K562 (cell line): ENCODE data around the gene TNRC6B.

Experiments
- CREBBP ChIP-seq: IDR thresholded peaks from one replicate; pipeline ENCODE4 v1.6.1; 2012; ENCODE audit warnings: low read depth, mild to moderate bottlenecking, control low read depth, inconsistent platforms, low read length
- CTCF ChIP-seq, 3 experiments: IDR thresholded peaks in 2 of 3; conservative IDR thresholded peaks in 1 of 3; 2 replicates each; pipeline ENCODE4 v1.5.1; 2011 to 2012; ENCODE audit warnings: low read length in 3 of 3, mild to moderate bottlenecking in 3 of 3, control low read depth in 2 of 3, improper control_type of control experiment in 1 of 3, inconsistent platforms in 1 of 3, low read depth in 1 of 3, mixed read lengths in 1 of 3, moderate library complexity in 1 of 3; ENCODE audit not compliant: insufficient read depth in 2 of 3
- EP300 ChIP-seq: IDR thresholded peaks from 2 replicates; pipeline ENCODE4 v1.6.1; 2012; ENCODE audit warnings: low read length, improper control_type of control experiment
- FOXA1 ChIP-seq: fragments of 450-650 bp; IDR thresholded peaks from 2 replicates; pipeline ENCODE4 v1.6.1; 2016; ENCODE audit warnings: mild to moderate bottlenecking, borderline replicate concordance
- FOXK2 ChIP-seq, 2 experiments: fragments of 450-650 bp; IDR thresholded peaks in 1 of 2; conservative IDR thresholded peaks in 1 of 2; 2 replicates each; pipeline ENCODE4 v1.6.1; 2016; ENCODE audit warnings: low read depth in 2 of 2, mild to moderate bottlenecking in 1 of 2
- MEF2D ChIP-seq: conservative IDR thresholded peaks from 2 replicates; pipeline ENCODE4 v1.6.1; 2016; ENCODE audit warnings: low read depth, missing genetic modification characterization, missing compliant biosample characterization
- MTA2 ChIP-seq: fragments of 450-650 bp; IDR thresholded peaks from 2 replicates; pipeline ENCODE4 v1.6.1; 2016; ENCODE audit warnings: low read depth
- PATZ1 ChIP-seq: fragments of 250-450 bp; sonication (Bioruptor Pico); IDR thresholded peaks from 2 replicates; pipeline ENCODE4 v1.5.0; 2020; ENCODE audit warnings: mild to moderate bottlenecking, borderline replicate concordance
- POLR2A ChIP-seq: fragments of 450-650 bp; conservative IDR thresholded peaks from 2 replicates; pipeline ENCODE4 v1.6.1; 2016
- POLR2AphosphoS5 ChIP-seq: IDR thresholded peaks from 2 replicates; pipeline ENCODE4 v1.6.1; 2011; ENCODE audit warnings: mild to moderate bottlenecking, low read depth, low read length, moderate library complexity; ENCODE audit not compliant: control insufficient read depth, insufficient read depth
- RAD21 ChIP-seq, 2 experiments: fragments of 250-450 bp in 1 of 2; fragments of 450-650 bp in 1 of 2; sonication (Bioruptor Pico) in 1 of 2; formaldehyde crosslinking in 1 of 2; IDR thresholded peaks in 1 of 2; conservative IDR thresholded peaks in 1 of 2; 2 replicates each; pipeline versions ENCODE4 v1.4.0 to v1.8.0; 2020 to 2022; ENCODE audit warnings: mild to moderate bottlenecking in 2 of 2, moderate library complexity in 1 of 2
- SRSF3 ChIP-seq: fragments of 200-400 bp; formaldehyde crosslinking; IDR thresholded peaks from 2 replicates; pipeline ENCODE4 v1.6.1; 2016; ENCODE audit warnings: mild to moderate bottlenecking, low read length, moderate library complexity; ENCODE audit not compliant: insufficient read depth
- ZKSCAN1 ChIP-seq: fragments of 150-350 bp; IDR thresholded peaks from 2 replicates; pipeline ENCODE4 v1.6.1; 2016; ENCODE audit warnings: low read depth, low read length

- TF ChIP-seq POLR2AphosphoS5 (no peak), MEF2D (tag) (no peak), ZKSCAN1 (no peak), SRSF3 (no peak), CTCF (IDR thresholded peaks at IDR 0.05 in 2 of 3, conservative IDR thresholded peaks at IDR 0.05 in 1 of 3; ENCODE audit: insufficient read depth in 2 of 3, low read depth in 1 of 3, low read length in 3 of 3) (no peak), EP300 (no peak), RAD21 (CRISPR knock-in tag; conservative IDR thresholded peaks at IDR 0.05 in 1 of 2, IDR thresholded peaks at IDR 0.05 in 1 of 2) (no peak), FOXK2 (conservative IDR thresholded peaks at IDR 0.05 in 1 of 2, IDR thresholded peaks at IDR 0.05 in 1 of 2; ENCODE audit: low read depth in 2 of 2) (no peak), CREBBP (no peak), POLR2A (no peak), FOXA1 (no peak), PATZ1 (CRISPR knock-in tag) (no peak), MTA2 (no peak)
Observed at GRCh38 chr22:40326905-40327735, 149.4 kb downstream of the TNRC6B start.
